Stimulated activated naive CD8-positive, alpha-beta T cell treated with anti-CD3 and anti-CD28 coated beads, Interleukin-15, Interleukin-2, amounts not matched to agents 100 ng/mL and 50 ng/mL, for 24 hours (primary cell): ENCODE results near the gene DHX35.
"Not testable (repeated sequence)": the region's sequence is repeated elsewhere in the genome, so short reads cannot be mapped to it uniquely, and the experiment has no call there.

Source experiments
- H3K27ac Mint-ChIP-seq: one replicate; pipeline ENCODE4 v1.8.0; 2021; ENCODE audit warnings: mild to moderate bottlenecking, mixed read lengths
- H3K27me3 Mint-ChIP-seq: one replicate; pipeline ENCODE4 v1.8.0; 2021; ENCODE audit warnings: mixed read lengths
- H3K36me3 Mint-ChIP-seq: one replicate; pipeline ENCODE4 v1.8.0; 2021; ENCODE audit warnings: low read depth, mixed read lengths
- H3K4me1 Mint-ChIP-seq: one replicate; pipeline ENCODE4 v1.8.0; 2021; ENCODE audit warnings: low read depth, mixed read lengths
- H3K4me3 Mint-ChIP-seq: one replicate; pipeline ENCODE4 v1.8.0; 2021; ENCODE audit warnings: mild to moderate bottlenecking, mixed read lengths
- H3K9me3 Mint-ChIP-seq: one replicate; pipeline ENCODE4 v1.8.0; 2021; ENCODE audit warnings: mixed read lengths

DHX35 gene

DNA sequence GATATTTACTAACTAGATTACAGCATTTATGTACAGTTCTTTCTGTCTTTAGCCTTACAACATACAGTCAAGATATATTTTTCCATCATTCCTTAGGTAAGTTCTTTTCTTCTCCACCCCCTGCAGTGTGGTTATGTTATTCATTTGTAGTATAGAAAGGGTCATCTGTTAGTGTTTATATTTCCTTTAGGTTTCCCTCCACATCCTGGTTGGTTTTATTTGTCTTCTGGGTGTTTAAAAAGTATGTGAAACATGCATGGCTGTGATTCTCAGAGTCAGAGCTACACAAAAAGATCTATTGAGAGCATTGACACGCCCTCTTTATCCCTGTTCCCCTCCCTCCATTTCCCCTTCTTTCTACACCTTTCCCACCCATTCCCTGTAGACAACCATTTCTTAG lies 20.1 kb downstream of the DHX35 start:
- H3K27ac Mint-ChIP-seq = no peak overlapping the region
- H3K4me3 Mint-ChIP-seq = no peak overlapping the region
- H3K36me3 Mint-ChIP-seq = peaks cover 43% of the 10 kb centered on the region
- no peaks in the 10 kb centered on the region for H3K27me3 Mint-ChIP-seq
- no peaks in the 10 kb centered on the region for H3K9me3 Mint-ChIP-seq
- peaks cover 10% of the 10 kb centered on the region for H3K4me1 Mint-ChIP-seq

GRCh38 chr20:38985060-38985459 lies 22.9 kb downstream of the DHX35 start:
- no peak overlapping the region for H3K4me3 Mint-ChIP-seq
- no peak overlapping the region for H3K27ac Mint-ChIP-seq
- no peaks in the 10 kb centered on the region for H3K27me3 Mint-ChIP-seq
- H3K36me3 Mint-ChIP-seq = peaks cover 62% of the 10 kb centered on the region
- peaks cover 18% of the 10 kb centered on the region for H3K4me1 Mint-ChIP-seq
- H3K9me3 Mint-ChIP-seq = no peaks in the 10 kb centered on the region

- Mint-ChIP-seq H3K27me3 (no peaks in the 10 kb centered on the region), H3K9me3 (no peaks in the 10 kb centered on the region), H3K27ac (no peak overlapping the region), H3K4me3 (no peak overlapping the region), H3K4me1 (peaks cover 18% of the 10 kb centered on the region), H3K36me3 (peaks cover 59% of the 10 kb centered on the region)
Observed at GRCh38 chr20:38985603-38986170, 23.5 kb downstream of the DHX35 start.

GRCh38 chr20:38986663-38987062 lies 24.5 kb downstream of the DHX35 start:
- Mint-ChIP-seq H3K9me3 (no peaks in the 10 kb centered on the region), H3K4me3 (no peak overlapping the region), H3K4me1 (peaks cover 13% of the 10 kb centered on the region), H3K27me3 (no peaks in the 10 kb centered on the region), H3K36me3 (peaks cover 55% of the 10 kb centered on the region), H3K27ac (no peak overlapping the region)

DNA sequence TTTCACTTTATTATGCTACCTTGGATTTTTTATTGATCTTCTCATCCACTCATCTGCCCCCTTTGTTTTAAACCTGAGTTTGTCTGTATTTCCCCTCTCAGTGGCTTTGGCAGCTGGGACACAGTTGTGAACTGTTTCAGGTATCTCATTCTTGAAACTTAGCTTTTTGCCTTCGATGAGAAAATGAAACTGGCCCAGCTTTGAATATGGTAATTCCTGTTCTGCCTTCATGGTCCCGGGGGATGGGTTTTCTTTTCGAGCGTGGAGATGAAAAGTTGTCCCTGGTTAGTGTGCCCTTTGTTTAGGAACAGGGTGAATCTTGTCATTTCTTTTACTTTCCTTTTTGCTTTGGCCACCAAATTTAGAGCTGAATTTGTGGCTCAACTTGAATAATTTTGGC lies 25.6 kb downstream of the DHX35 start:
- no peaks in the 10 kb centered on the region for H3K9me3 Mint-ChIP-seq
- peaks cover 56% of the 10 kb centered on the region for H3K36me3 Mint-ChIP-seq
- H3K4me1 Mint-ChIP-seq = peaks cover 13% of the 10 kb centered on the region
- no peaks in the 10 kb centered on the region for H3K27me3 Mint-ChIP-seq
- peak overlapping the region; percentile 50 for H3K27ac Mint-ChIP-seq
- peak overlapping the region; percentile 2 for H3K4me3 Mint-ChIP-seq

DNA sequence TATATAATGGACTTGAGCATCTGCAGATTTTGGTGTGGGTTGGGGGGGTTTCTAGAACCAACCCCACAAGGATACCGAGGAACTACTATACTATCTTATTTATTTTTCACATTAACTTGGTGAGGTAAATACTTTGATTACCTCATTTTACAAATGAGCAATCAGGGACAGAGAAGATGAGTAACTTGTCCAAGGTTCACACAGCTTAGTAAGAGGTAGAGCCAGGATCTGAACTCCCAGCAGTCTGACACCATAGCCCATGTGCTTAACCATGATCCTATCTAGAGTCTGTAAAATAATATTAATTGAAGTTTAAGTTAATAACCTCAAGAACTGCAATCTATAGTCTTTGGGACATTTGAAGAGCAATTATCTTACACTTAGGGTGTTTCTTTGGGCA lies 28.6 kb downstream of the DHX35 start:
- H3K27me3 Mint-ChIP-seq = no peaks in the 10 kb centered on the region
- H3K36me3 Mint-ChIP-seq = peaks cover 63% of the 10 kb centered on the region
- no peak overlapping the region for H3K4me3 Mint-ChIP-seq
- no peaks in the 10 kb centered on the region for H3K9me3 Mint-ChIP-seq
- H3K27ac Mint-ChIP-seq = no peak overlapping the region
- H3K4me1 Mint-ChIP-seq = peaks cover 13% of the 10 kb centered on the region

- Mint-ChIP-seq H3K4me3 (no peak overlapping the region), H3K36me3 (peaks cover 69% of the 10 kb centered on the region), H3K4me1 (peaks cover 20% of the 10 kb centered on the region), H3K27ac (no peak overlapping the region), H3K27me3 (no peaks in the 10 kb centered on the region), H3K9me3 (no peaks in the 10 kb centered on the region)
Observed at GRCh38 chr20:38991814-38992704, 29.9 kb downstream of the DHX35 start.

DNA sequence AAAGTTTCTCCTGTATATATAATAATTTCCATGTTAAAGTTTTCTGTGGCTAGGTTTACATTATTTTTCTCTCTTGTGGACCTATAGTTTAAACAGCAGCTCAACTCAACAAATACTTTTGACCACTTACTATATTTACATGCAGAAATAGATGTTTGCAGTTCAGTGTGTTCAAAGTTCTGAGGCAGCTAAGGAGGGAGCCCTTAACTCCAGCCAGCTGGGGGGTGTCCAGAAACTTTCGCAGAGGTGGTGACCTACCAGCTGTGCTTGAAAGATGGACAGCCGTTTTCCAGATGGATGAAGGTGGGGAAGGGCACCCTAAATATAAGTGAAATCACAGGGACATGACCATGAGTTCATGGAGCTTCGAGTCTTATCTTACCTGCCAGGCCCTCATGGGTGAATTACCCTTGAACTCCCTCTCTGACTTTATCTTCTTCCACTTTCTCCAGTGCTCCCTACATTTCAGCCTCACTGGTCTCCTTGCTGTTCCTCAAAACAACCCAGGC lies 33.4 kb downstream of the DHX35 start:
- peaks cover 77% of the 10 kb centered on the region for H3K36me3 Mint-ChIP-seq
- H3K9me3 Mint-ChIP-seq = no peaks in the 10 kb centered on the region
- no peak overlapping the region for H3K4me3 Mint-ChIP-seq
- H3K27ac Mint-ChIP-seq = no peak overlapping the region
- peaks cover 37% of the 10 kb centered on the region for H3K4me1 Mint-ChIP-seq
- H3K27me3 Mint-ChIP-seq = no peaks in the 10 kb centered on the region

DNA sequence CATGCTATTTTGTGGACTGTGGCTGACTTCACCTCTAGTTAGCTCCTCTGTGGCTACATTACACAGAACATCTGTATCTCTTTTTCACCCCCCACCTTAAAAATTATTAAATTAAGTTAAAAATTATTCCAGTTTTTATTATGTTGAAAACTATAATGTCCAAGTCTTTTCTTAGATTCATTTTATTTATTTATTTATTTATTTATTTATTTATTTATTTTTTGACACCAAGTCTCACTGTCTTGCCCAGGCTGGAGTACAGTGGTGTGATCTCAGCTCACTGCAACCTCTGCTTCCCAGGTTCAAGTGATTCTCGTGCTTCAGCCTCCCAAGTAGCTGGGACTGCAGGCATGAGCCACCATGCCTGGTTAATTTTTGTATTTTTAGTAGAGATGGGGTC lies 34.7 kb downstream of the DHX35 start:
- H3K4me3 Mint-ChIP-seq, H3K9me3 Mint-ChIP-seq, H3K27me3 Mint-ChIP-seq, H3K27ac Mint-ChIP-seq: not testable (repeated sequence)
- Mint-ChIP-seq H3K36me3 (peaks cover 80% of the 10 kb centered on the region), H3K4me1 (peaks cover 37% of the 10 kb centered on the region)

- Mint-ChIP-seq H3K27ac (peak overlapping the region; percentile 64), H3K27me3 (no peaks in the 10 kb centered on the region), H3K4me1 (peaks cover 37% of the 10 kb centered on the region), H3K36me3 (peaks cover 79% of the 10 kb centered on the region), H3K4me3 (peak overlapping the region; percentile 65), H3K9me3 (no peaks in the 10 kb centered on the region)
Observed at GRCh38 chr20:38997622-38998021, 35.5 kb downstream of the DHX35 start.

DNA sequence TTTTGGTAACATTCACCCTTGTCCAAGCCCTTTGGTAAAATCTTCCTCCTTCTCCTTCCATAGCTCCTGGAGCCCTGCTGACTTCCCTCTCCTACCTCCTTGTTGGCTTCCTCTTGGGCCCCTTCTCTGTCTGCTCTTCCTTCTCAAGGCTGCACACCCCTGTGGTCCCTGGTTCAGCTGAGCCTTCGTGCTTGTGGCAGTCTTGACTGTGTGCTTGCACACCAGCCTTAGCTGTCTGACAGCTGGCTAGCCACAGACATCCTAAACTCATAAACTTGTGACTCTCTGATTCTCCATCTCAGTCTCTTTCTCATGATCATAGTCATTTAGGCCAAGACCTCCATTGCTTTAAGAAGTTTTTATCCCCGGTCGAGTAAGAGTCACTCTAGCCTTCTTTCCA lies 37.1 kb downstream of the DHX35 start:
- peak overlapping the region; percentile 81 for H3K27ac Mint-ChIP-seq
- peak overlapping the region; percentile 0 for H3K4me3 Mint-ChIP-seq
- peaks cover 86% of the 10 kb centered on the region for H3K36me3 Mint-ChIP-seq
- peaks cover 37% of the 10 kb centered on the region for H3K4me1 Mint-ChIP-seq
- H3K27me3 Mint-ChIP-seq = no peaks in the 10 kb centered on the region
- H3K9me3 Mint-ChIP-seq = no peaks in the 10 kb centered on the region

GRCh38 chr20:38999965-39000910 lies 38.1 kb downstream of the DHX35 start:
- Mint-ChIP-seq H3K27ac (no peak overlapping the region), H3K9me3 (no peaks in the 10 kb centered on the region), H3K36me3 (peaks cover 83% of the 10 kb centered on the region), H3K4me3 (no peak overlapping the region), H3K4me1 (peaks cover 37% of the 10 kb centered on the region), H3K27me3 (no peaks in the 10 kb centered on the region)

DNA sequence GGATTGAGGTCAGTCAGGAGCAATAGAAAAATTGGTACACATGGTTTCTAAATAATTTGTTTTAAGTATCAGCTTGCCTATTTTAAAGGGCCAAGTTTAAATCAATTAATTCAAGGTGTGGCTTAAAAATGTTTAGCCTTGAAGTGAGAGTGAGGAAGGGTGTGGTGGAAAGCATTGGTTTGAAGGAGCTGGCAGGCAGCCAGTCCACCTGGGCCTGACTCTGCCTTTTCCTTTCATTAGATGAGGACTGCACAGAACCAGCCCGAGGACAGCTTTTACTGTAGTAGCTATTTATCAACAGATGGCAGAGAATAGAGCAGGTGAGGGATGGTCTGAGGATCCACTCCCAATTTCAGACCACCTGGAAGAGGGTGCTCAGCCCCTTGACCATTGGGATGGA lies 42.4 kb downstream of the DHX35 start:
- Mint-ChIP-seq H3K36me3 (peaks cover 84% of the 10 kb centered on the region), H3K27ac (no peak overlapping the region), H3K4me1 (peaks cover 7% of the 10 kb centered on the region), H3K9me3 (no peaks in the 10 kb centered on the region), H3K4me3 (no peak overlapping the region), H3K27me3 (no peaks in the 10 kb centered on the region)

DNA sequence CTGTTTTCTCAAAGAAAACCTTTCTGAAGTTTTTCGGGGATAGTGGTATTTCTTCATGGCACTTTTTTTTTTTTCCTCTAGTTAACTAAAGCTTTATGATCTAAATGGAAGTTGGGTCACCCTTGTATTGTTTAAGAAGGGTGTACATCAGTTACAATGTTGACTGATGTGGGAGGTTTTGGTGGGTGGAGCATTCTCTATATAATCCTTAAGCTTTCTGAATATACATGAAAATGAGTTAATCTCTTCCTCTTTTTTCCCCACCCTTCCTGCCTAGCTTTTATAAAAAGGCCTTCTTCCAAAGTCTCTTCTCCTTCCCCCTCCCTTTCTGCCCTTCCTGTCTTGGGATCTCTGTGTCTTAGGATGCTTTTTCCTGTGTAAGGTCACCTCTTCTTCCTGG lies 47.2 kb downstream of the DHX35 start:
- Mint-ChIP-seq H3K36me3 (peaks cover 74% of the 10 kb centered on the region), H3K4me3 (no peak overlapping the region), H3K4me1 (peaks cover 5% of the 10 kb centered on the region), H3K27me3 (no peaks in the 10 kb centered on the region), H3K9me3 (no peaks in the 10 kb centered on the region), H3K27ac (no peak overlapping the region)

DNA sequence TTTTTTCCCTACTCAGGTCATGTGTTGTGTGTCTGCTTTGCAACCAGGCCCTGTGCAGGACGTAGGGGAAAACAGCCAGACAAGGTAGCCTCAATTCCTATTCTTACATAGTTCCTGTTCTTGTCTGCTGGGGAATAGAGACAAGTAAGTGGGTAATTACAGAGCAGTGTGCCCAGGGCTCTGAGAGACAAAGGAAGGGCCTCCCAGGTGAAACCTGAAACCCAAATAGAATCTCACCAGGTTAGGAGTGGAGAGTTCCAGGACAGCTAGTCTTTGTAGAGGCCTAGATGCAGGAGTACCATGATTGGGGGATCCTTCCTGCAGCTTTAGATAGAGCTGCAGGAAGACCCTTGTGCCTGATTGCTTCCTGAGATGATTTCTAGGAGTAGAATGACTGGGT lies 48.4 kb downstream of the DHX35 start:
- H3K4me3 Mint-ChIP-seq = no peak overlapping the region
- H3K27me3 Mint-ChIP-seq = no peaks in the 10 kb centered on the region
- peaks cover 77% of the 10 kb centered on the region for H3K36me3 Mint-ChIP-seq
- no peak overlapping the region for H3K27ac Mint-ChIP-seq
- H3K4me1 Mint-ChIP-seq = peaks cover 6% of the 10 kb centered on the region
- H3K9me3 Mint-ChIP-seq = no peaks in the 10 kb centered on the region
